HEK293 (cell line): ENCODE data around the gene CPO.

Experiments
- MEIS1 ChIP-seq: sonication (generic); formaldehyde crosslinking; IDR thresholded peaks from 2 replicates; pipeline ENCODE4 v1.8.1; 2022; ENCODE audit warnings: missing genetic modification reagents, mild to moderate bottlenecking, borderline replicate concordance
- PATZ1 ChIP-seq: fragments of 450-650 bp; formaldehyde crosslinking; IDR thresholded peaks from 2 replicates; pipeline ENCODE4 v1.5.1; 2016; ENCODE audit warnings: missing biosample characterization, missing genetic modification characterization
- REPIN1 ChIP-seq: fragments of 450-650 bp; formaldehyde crosslinking; IDR thresholded peaks from 2 replicates; pipeline ENCODE4 v1.5.1; 2017; ENCODE audit warnings: missing biosample characterization, missing genetic modification characterization, low read depth
- YY1 ChIP-seq: fragments of 450-650 bp; formaldehyde crosslinking; IDR thresholded peaks from 2 replicates; pipeline ENCODE4 v1.5.1; 2018; ENCODE audit warnings: missing biosample characterization, missing genetic modification characterization
- ZFP3 ChIP-seq: fragments of 450-650 bp; formaldehyde crosslinking; IDR thresholded peaks from 2 replicates; pipeline ENCODE4 v1.5.1; 2016; ENCODE audit warnings: low read depth, missing biosample characterization, missing genetic modification characterization
- ZNF140 ChIP-seq: fragments of 450-650 bp; formaldehyde crosslinking; IDR thresholded peaks from 2 replicates; pipeline ENCODE4 v1.5.1; 2016; ENCODE audit warnings: missing biosample characterization, missing genetic modification characterization
- ZNF558 ChIP-seq: fragments of 450-650 bp; formaldehyde crosslinking; IDR thresholded peaks from 2 replicates; pipeline ENCODE4 v1.5.1; 2016; ENCODE audit warnings: missing biosample characterization, missing genetic modification characterization
- ZNF785 ChIP-seq: fragments of 450-650 bp; formaldehyde crosslinking; IDR thresholded peaks from 2 replicates; pipeline ENCODE4 v1.5.1; 2016; ENCODE audit warnings: missing biosample characterization, missing genetic modification characterization
- TF ChIP-seq, protein P1 (sequence below): fragments of 450-650 bp; formaldehyde crosslinking; IDR thresholded peaks from 2 replicates; pipeline ENCODE4 v1.5.1; 2016; ENCODE audit warnings: missing biosample characterization, missing genetic modification characterization
- TF ChIP-seq, protein P2 (sequence below): fragments of 450-650 bp; formaldehyde crosslinking; IDR thresholded peaks from 2 replicates; pipeline ENCODE4 v1.5.1; 2016; ENCODE audit warnings: missing biosample characterization, missing genetic modification characterization
- TF ChIP-seq, protein P3 (sequence below): fragments of 450-650 bp; formaldehyde crosslinking; IDR thresholded peaks from 2 replicates; pipeline ENCODE4 v1.5.1; 2016; ENCODE audit warnings: missing biosample characterization, missing genetic modification characterization

DNA sequence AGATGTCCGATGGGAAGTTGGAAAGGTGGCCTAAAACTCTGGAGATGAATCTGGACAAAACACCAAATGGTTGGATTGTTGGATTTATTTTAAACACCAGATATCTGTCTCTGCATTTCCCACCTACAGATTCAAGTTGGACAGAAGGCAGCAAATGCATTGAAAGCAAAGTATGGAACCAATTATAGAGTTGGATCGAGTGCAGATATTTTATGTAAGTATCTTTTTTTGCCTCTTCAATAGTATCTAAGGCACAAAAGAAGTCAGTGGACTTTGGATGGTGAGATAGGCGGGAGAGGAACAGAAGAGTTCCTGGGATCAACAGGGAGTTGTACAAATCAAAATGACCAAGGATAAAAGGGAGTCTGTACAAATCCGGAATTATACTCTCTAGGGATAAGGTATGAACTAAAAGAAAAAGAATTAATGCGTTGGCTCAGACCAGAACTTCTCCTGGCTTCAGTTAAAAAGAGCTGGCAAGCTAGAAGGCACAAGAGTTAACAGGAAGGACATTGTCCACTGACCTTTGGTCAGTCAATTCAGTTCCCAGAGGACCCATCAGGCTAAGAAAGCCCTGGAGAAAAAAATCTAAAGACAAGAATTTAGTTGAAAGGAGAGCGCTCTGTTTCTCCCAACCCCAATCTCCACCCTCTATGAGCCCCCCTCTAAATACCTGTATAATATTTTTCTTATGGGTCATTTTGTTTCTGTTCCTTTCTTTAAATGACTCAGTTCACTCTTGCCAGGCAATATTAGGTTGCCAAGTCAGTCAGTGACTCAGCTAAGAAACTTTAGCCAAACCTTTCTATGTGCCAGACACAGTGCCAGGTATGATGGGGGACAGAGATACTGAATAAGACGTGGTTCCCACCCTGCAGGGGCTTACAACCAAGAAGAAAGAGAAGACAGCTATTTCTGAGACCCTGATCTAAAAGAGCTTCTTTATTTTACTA is 29.1 kb downstream of the CPO start:
- TF ChIP-seq, protein P1, sequence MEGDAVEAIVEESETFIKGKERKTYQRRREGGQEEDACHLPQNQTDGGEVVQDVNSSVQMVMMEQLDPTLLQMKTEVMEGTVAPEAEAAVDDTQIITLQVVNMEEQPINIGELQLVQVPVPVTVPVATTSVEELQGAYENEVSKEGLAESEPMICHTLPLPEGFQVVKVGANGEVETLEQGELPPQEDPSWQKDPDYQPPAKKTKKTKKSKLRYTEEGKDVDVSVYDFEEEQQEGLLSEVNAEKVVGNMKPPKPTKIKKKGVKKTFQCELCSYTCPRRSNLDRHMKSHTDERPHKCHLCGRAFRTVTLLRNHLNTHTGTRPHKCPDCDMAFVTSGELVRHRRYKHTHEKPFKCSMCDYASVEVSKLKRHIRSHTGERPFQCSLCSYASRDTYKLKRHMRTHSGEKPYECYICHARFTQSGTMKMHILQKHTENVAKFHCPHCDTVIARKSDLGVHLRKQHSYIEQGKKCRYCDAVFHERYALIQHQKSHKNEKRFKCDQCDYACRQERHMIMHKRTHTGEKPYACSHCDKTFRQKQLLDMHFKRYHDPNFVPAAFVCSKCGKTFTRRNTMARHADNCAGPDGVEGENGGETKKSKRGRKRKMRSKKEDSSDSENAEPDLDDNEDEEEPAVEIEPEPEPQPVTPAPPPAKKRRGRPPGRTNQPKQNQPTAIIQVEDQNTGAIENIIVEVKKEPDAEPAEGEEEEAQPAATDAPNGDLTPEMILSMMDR (tag by site-specific recombination) = no peak
- no peak for TF ChIP-seq PATZ1
- TF ChIP-seq MEIS1 = no peak
- TF ChIP-seq, protein P2, sequence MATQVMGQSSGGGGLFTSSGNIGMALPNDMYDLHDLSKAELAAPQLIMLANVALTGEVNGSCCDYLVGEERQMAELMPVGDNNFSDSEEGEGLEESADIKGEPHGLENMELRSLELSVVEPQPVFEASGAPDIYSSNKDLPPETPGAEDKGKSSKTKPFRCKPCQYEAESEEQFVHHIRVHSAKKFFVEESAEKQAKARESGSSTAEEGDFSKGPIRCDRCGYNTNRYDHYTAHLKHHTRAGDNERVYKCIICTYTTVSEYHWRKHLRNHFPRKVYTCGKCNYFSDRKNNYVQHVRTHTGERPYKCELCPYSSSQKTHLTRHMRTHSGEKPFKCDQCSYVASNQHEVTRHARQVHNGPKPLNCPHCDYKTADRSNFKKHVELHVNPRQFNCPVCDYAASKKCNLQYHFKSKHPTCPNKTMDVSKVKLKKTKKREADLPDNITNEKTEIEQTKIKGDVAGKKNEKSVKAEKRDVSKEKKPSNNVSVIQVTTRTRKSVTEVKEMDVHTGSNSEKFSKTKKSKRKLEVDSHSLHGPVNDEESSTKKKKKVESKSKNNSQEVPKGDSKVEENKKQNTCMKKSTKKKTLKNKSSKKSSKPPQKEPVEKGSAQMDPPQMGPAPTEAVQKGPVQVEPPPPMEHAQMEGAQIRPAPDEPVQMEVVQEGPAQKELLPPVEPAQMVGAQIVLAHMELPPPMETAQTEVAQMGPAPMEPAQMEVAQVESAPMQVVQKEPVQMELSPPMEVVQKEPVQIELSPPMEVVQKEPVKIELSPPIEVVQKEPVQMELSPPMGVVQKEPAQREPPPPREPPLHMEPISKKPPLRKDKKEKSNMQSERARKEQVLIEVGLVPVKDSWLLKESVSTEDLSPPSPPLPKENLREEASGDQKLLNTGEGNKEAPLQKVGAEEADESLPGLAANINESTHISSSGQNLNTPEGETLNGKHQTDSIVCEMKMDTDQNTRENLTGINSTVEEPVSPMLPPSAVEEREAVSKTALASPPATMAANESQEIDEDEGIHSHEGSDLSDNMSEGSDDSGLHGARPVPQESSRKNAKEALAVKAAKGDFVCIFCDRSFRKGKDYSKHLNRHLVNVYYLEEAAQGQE = no peak
- TF ChIP-seq YY1 (tag by site-specific recombination) = no peak
- TF ChIP-seq REPIN1 (tag by site-specific recombination) = no peak
- TF ChIP-seq, protein P3, sequence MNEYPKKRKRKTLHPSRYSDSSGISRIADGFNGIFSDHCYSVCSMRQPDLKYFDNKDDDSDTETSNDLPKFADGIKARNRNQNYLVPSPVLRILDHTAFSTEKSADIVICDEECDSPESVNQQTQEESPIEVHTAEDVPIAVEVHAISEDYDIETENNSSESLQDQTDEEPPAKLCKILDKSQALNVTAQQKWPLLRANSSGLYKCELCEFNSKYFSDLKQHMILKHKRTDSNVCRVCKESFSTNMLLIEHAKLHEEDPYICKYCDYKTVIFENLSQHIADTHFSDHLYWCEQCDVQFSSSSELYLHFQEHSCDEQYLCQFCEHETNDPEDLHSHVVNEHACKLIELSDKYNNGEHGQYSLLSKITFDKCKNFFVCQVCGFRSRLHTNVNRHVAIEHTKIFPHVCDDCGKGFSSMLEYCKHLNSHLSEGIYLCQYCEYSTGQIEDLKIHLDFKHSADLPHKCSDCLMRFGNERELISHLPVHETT (tag by site-specific recombination) = no peak
- TF ChIP-seq ZNF785 (tag by site-specific recombination) = no peak
- no peak for TF ChIP-seq ZNF558 (tag by site-specific recombination)
- no peak for TF ChIP-seq ZFP3 (tag by site-specific recombination)
- no peak for TF ChIP-seq ZNF140 (tag by site-specific recombination)
